GM19372 (cell line): ENCODE data around the gene ANTXR1.

Source experiments
- ATAC-seq: cut with Tn5 transposase; IDR thresholded peaks from one replicate; pipeline ENCODE4 v1.9.1; 2021; ENCODE audit warnings: mild to moderate bottlenecking, low read depth, moderate library complexity; ENCODE audit not compliant: unreplicated experiment

Gene ANTXR1

DNA sequence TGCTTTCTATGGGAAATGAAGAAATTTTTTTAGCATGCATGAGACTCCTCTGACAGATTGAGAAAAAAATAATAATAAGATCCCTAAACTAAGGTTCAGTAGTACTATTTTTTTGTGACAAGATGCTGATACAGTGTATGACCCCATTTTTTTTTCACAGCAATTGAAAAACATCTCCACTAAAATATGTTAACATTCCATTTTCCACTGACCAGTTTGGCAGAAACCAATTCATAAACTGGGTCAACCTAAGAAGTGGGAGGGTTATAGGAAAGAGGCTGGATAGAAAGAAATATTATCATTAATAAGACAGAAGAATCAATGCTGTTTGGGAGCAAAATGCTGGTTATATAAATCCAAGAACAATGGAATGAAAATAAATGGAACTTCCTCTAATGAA, 182.7 kb downstream of the ANTXR1 start:
- ATAC-seq: no peak

DNA sequence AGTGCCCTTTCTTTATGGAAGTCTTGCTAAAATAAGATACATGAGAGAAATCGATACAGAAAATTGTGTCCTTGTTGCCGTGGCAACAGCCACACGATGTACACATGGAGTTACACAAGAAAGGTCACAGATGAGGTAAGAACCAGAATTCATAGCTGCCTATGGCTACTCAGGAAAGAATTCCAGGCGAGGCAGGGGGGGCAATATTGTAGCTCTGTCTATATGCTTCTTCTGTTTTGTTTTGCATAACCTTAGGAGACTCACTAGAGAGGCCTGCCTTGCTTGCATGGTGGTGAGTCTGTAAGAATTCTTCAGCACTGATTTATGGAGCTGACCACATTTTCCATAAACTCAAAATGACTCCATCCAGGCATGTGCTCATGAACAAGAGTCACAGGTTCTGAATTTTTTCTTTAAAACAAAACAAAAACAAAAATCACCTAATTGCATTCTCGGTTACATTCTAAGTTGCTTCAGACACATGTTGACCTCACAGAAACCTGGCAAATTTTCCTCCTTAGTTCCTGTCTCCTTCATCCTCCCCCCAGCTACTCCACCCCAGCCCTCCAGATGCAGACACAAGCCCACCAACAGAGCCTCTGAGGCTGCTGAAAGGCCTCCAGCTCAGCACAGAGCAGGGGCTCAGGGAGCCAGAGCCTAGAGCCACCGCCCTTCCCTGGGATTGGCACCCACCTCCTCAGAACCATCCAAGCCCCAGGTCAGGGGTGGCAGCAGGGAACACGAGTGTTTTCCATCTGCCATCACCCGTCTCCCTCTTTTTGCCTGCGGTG, 183.5 kb downstream of the ANTXR1 start:
- ATAC-seq: no peak

- ATAC-seq: no peak
Observed at GRCh38 chr2:69200107-69200520, 187.1 kb downstream of the ANTXR1 start.

- ATAC-seq: no peak
Observed at GRCh38 chr2:69201259-69201658, 188.3 kb downstream of the ANTXR1 start.

DNA sequence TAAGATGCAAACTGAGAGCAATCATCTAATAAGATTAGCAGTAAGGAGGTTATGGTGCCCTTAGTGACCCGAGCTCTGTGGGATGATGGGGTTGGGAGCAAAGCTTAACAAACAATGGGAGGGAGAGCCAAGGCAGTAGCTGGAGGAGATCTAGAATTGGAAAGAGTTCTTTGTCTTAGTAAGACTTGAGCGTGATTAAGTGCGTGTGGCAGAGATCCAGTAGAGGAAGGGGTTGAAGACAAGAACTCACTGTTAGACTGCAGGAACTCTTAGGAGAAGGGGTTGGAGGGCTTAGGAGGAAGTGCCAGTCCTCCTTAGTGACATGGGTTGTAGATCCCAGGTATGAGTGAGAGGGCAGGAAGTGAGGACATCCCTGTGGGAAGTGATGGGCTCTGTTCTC, 189.3 kb downstream of the ANTXR1 start:
- no peak for ATAC-seq

- no peak for ATAC-seq
Observed at GRCh38 chr2:69203166-69203985, 190.4 kb downstream of the ANTXR1 start.

- ATAC-seq: no peak
Observed at GRCh38 chr2:69204654-69205053, 191.7 kb downstream of the ANTXR1 start.

DNA sequence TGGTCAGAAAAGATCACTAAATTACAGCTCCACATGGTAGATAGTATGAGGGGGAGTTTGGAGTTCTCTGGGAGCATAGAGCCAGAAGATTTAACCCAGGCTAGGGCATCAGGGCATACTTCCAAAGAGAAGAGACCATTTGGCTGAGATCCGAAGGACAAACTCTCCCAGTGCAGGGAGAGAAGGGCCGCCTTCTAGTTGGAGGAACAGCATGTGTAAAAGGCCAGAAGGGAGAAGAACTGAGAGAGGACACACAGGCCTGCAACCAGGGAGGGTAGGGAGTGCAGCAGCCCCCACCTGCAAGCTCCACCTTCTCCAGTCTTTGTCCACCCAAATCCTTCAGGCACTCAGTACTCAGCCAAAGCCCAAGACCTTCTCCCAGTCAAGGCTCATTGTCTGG, 192.1 kb downstream of the ANTXR1 start:
- ATAC-seq: no peak

DNA sequence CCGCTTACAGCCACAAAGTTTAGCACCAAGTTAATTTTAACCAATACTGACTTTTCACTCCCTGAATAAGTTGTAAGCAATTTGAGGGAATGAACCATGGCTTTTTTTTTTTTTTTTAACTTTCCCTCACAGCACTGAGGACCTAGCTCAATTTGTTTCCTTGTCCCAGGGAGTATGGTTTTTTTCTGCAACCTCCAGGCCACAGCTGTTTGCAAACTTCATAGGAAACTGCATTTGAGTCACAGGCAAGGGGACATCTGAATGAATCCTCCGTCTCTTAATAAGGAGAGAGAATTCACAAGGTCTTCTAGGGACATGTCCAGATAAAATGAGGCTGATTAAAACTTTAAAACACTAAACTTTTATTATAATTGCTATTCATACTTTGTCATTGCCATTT, 192.5 kb downstream of the ANTXR1 start:
- ATAC-seq: no peak

DNA sequence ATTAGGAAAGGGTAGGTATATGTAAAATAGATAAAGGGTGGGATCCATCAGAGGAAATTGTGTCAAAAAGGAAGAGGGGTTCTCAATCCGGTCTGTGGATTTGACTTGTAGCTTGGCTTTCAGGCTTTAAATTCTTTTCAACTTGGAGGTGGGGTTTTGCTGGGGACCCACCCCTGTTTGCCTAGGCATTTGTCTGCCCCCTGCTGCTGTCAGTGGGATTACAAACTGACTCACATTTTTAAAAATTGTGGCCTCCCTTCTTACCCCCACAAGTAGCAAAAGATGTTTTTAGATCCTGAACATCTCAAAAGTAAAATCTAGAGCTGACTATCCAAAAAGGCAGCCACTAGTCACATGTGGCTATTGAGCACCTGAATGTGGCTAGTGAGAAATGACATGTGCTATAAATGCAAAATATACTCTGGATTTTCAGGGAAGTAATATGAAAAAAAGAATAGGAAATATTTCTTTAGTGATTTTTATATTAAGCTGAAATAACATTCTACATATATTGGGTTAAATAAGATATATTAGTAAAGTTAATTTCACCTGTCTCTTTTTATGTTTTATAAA, 195.1 kb downstream of the ANTXR1 start:
- no peak for ATAC-seq

DNA sequence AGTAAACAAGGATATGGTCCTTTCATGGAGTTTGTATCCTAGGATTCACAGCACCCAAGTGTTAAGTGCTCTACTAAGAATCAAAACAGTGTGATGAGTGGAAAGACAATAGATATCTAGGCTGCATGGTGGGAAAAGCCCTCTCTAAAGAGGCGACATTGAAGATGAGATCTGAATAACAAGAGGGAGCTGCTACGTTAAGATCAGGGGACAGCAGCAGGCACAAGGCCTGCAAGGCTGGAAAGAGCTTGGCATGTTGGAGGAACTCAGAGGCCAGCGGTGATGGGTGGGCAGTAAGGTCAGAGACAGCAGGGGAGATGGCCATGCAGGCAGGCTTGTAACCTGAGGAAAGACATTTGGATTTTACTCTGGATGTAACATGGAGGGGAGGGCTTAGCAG, 196.5 kb downstream of the ANTXR1 start:
- no peak for ATAC-seq

DNA sequence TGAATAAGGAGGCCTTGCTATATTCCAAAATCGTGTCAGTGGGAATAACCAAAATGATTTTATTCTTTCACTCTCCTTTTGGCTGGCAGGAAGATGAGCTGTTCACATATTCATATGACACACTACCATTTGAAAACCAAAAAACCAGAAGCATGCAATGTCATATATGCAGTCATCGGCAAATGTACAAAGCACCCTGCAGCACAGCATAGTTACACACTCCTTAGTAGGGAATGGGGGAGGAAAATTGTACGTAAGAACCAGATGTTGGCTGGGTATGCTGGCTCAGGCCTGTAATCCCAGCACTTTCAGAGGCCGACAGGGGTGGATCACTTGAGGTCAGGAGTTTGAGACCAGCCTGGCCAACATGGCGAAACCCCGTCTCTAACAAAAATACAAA, 197.4 kb downstream of the ANTXR1 start:
- ATAC-seq: no peak

GRCh38 chr2:69211048-69211447, 198.1 kb downstream of the ANTXR1 start:
- no peak for ATAC-seq

- ATAC-seq: no peak
Observed at GRCh38 chr2:69211686-69212085, 198.7 kb downstream of the ANTXR1 start.

DNA sequence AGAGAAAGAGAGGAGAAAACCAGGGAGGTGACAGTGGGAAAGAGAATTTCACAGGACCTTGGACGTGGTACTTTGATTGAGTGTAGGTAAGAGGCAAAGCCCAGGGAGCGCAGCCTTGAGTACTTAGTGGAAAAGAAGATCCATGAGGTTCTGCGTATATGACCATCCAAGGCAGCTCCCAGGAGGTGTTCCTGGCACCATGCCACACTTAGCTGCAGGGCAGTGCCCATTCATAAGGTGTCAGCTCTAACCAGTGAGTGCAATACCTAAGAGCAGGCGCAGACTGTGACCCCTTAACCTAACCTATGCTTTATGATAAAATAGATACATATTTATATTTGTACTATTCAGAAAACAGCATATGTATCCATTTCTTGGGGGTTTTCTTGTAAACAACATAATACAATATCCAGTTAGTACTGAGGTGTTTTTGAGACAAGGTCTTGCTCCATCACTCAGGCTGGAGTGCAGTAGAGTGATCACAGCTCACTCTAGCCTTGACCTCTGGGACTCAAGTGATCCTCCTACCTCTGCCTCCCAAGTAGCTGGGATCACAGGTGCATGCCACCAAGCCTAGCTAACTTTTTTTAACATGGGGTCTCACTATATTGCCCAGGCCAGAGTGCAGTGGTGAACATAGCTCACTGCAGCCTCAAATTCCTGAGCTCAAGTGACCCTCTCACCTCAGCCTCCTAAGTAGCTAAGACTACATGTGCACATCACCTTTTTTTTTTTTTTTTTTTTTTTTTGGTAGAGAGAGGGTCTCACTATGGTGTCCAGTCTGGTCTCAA, 199.5 kb downstream of the ANTXR1 start:
- ATAC-seq: no peak

DNA sequence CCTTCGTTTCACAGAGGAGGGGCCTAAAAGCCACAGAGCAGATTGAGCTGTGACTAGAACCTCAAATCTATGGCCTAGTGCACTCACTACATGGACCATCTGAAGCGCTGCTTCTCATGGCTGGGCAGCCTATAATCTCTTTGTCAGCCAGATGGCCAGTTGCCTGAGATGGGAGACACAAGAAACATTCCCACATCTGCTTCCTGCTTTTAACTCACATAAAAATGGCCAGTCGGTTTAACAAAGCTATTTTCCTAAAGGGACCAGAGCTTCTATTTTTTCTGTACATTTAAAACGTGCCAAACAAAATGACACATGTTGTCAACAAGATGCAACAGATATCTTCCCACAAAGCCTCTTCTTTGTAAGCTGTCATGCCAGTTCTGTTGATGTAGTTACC, 200.2 kb downstream of the ANTXR1 start:
- no peak for ATAC-seq

- no peak for ATAC-seq
Observed at GRCh38 chr2:69213782-69214181, 200.8 kb downstream of the ANTXR1 start.

DNA sequence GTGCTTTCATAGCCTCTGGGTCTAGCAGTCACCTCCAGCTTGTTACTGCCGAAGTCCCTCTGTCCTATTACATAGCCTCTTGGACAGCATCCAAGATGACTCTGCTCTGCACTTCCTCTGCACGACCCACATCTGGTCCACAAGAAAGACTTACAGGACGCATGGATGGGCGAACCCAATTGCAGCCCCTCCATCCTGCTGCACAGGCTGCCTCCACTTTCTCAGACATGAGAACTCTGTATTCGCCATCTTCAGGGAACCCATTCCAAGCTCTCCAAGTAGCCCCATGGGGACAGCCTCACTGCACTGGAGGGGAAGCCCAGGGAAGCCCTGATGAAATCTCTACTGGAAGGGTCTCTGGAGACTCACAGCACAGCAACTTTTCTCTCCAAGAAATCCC, 201.9 kb downstream of the ANTXR1 start:
- ATAC-seq: no peak

GRCh38 chr2:69216535-69217332, 203.8 kb downstream of the ANTXR1 start:
- ATAC-seq: no peak
